AG20443 (cell line): ENCODE data around the gene GRID2IP.
"Not testable (repeated sequence)": the region's sequence is repeated elsewhere in the genome, so short reads cannot be mapped to it uniquely, and the experiment has no call there.

Source experiments
- DNase-seq: peaks from one replicate; pipeline ENCODE4 v3.0.0; 2012; ENCODE audit warnings: low spot score, mixed read lengths

Gene GRID2IP

DNA sequence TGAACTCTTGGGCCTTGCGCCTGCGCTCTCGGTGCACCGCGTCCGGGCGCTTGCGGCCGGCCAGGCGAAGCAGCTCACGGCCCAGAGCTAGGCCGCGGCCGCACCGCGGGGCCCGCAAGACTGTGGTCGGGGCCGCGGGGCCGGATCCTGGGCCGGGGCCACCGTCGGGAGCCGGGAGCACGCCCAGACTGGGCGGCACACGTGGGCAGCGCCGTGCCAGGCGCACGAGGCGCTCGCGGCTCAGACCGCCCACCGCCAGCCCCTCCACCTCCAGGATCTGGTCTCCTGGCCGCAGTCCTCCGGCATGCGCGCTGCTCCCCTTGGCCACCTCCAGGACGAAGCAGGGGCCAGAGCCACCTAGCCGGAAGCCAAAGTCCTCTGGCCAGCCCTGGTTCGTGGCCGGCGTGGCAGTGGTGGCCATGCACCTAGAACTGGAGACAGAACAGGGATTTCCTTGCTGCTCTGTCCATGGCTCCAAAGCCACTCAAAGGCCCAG is at the start of gene GRID2IP:
GRID2IP (minus strand) TSS at position 446 of the 496 bp plus-strand sequence; CDS start at position 421, 25 bp downstream.
- DNase-seq, result no peak

DNA sequence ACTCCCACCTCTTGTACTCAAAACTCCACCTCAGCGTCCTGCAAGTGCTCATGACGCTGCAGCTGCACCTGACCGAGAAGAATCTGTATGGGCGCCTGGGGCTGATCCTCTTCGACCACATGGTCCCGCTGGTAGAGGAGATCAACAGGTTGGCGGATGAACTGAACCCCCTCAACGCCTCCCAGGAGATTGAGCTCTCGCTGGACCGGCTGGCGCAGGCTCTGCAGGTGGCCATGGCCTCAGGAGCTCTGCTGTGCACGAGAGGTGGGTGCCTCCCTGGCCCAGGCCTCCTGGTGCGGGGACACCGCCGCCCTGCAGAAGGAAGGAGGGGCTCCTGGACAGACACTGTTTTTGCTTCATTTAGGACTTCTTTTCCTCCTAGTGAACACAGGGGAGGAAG is 48.8 kb upstream of the GRID2IP start:
- no peak for DNase-seq

- no peak for DNase-seq
These were observed 39.4 kb upstream of the GRID2IP start for GRCh38 chr7:6590645-6591110.

DNA sequence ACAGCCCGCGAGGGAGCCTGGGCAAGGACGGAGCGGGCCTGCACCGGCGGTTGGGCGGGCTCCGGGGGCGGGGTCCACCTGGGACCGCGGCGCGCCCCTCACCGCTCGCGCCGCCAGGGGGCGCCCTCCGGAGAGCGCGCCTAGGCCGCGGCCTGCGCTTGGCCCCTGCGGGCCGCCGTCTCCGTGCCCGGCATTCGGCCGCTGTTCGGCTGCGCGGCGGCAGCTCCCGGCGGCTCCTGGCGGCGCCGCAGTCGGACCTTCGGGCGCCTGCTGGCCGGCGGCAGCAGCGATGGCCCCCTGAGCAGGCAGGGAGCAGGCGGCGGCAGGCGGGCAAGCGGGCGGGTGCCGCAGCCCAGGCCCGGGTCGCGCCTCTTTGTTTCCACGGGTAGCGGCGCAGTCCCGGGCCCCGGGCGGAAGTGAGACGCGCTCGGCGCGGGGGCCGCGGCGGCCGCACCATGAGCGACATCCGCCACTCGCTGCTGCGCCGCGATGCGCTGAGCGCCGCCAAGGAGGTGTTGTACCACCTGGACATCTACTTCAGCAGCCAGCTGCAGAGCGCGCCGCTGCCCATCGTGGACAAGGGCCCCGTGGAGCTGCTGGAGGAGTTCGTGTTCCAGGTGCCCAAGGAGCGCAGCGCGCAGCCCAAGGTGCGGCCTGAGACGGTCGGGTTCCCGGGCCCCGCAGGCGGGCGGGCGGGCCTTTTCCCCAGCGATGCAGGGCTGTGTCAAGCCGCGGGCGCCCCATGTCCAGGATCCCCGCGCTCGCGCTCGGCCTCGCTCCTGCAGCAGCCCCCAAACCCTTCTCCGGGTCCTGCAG is 38.8 kb upstream of the GRID2IP start, which contains the start of gene INTS15:
INTS15 (plus strand) TSS at position 193 of the 816 bp plus-strand sequence; CDS start at position 456, 263 bp downstream.
- DNase-seq, result peak; percentile 97

- DNase-seq, result no peak
These were observed 38.0 kb upstream of the GRID2IP start for GRCh38 chr7:6589151-6589828.

DNA sequence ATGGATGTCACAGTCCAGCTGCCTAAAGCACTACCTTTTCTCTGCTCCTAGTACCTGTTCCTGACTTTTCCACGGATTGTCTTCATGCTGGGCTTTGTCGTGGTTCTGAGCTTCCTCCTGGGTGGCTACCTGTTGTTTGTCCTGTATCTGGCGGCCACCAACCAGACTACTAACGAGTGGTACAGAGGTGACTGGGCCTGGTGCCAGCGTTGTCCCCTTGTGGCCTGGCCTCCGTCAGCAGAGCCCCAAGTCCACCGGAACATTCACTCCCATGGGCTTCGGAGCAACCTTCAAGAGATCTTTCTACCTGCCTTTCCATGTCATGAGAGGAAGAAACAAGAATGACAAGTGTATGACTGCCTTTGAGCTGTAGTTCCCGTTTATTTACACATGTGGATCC is 37.3 kb upstream of the GRID2IP start:
- no peak for DNase-seq

GRCh38 chr7:6585746-6586432 is 34.6 kb upstream of the GRID2IP start:
- DNase-seq, result not testable (repeated sequence)

- DNase-seq, result no peak
These were observed 28.2 kb upstream of the GRID2IP start for GRCh38 chr7:6579446-6579845.

DNA sequence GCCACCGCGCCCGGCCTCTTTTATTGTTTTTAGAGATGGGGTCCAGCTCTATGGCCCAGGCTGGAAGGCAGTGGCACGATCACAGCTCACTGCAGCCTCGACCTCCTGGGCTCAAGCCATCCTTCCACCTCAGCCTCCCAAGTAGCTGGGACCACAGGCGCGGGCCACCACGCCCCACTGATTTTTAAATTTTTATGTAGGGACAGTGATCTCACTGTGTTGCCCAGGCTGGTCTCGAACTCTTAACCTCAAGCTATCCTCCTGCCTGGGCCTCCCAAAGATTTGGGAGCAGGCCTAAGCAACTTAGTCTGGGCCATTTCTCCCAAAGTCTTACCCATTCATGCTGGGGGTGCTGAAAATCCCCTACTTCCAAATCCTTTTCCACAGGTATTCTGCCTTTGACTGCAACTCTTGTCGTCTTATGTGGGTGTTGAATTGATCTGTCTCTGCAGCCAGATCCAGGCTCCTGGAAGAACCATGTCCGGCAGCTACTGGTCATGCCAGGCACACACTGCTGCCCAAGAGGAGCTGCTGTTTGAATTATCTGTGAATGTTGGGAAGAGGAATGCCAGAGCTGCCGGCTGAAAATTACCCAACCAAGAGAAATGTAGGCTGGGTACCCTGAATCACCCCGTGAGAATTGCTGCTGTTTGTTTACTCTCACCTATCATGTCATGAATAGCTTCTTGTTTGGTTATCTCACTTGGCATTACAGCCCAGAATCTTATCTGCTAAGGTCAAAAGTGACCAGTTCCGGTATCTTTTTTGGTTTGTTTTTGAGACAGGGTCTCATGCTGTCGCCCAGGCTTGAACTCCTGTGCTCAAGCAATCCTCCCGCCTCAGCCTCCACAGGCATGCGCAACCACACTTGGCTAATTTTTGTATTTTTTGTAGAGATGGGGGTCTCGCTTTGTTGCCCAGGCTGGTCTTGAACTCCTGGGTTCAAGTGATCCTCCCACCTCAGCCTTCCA is 27.1 kb upstream of the GRID2IP start:
- DNase-seq, result no peak

DNA sequence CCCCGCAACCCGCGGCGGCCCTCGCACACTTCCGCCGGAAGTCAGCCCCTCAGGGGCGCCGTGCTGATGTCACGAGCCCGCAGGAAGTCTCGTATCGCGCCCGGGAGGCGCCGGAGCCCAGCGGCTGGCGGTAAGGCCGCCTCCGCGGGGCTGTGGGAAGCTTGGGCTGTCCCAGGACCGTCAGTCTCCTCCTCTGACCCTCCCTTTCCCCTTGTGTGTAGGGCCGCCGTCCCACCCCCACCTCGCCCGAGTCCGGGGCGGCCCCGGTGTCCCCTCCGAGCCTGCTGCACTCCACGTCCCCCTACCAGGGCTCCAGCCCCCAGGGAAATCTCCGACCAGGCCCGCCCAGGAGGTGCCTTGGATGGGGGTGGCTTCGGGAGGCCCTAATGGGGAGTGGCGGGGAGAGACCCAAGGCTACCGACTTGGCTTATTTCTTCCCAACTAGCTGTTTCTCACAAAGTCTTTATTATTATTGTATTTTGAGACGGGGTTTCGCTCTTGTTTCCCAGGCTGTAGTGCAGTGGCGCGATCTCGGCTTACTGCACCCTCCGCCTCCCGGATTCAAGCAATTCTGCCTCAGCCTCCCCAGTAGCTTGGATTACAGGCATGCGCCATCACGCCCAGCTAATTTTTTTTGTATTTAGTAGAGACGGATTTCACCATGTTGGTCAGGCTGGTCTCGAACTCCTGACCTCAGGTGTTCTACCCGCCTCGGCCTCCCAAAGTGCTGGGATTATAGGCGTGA is 26.3 kb upstream of the GRID2IP start, which contains the start of gene ZDHHC4:
ZDHHC4 (plus strand) TSS at position 86 of the 745 bp plus-strand sequence. CDS start 3,108 bp downstream, outside the sequence.
- peak; percentile 99 for DNase-seq

DNA sequence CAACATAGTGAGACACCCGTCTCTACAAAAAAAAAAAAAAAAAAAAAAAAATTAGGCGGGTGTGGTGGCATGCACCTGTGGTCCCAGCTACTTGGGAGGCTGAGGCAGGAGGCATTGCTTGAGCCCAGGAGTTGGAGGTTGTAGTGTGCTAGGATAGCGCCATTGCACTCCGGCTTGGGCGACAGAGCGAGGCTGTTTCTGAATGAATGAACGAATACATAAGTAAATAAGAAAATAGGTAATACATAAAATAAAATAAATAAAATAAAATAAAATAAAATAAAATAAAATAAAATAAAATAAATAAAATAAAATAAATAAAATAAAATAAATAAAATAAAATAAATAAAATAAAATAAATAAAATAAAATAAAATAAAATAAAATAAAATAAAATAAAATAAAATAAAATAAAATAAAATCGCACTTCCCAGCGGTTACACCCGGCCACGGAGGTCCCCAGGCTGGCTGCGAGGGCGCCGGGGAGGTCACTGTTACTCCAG is 25.7 kb upstream of the GRID2IP start:
- not testable (repeated sequence) for DNase-seq

GRCh38 chr7:6576024-6576866 is 25.0 kb upstream of the GRID2IP start:
- no peak for DNase-seq

DNA sequence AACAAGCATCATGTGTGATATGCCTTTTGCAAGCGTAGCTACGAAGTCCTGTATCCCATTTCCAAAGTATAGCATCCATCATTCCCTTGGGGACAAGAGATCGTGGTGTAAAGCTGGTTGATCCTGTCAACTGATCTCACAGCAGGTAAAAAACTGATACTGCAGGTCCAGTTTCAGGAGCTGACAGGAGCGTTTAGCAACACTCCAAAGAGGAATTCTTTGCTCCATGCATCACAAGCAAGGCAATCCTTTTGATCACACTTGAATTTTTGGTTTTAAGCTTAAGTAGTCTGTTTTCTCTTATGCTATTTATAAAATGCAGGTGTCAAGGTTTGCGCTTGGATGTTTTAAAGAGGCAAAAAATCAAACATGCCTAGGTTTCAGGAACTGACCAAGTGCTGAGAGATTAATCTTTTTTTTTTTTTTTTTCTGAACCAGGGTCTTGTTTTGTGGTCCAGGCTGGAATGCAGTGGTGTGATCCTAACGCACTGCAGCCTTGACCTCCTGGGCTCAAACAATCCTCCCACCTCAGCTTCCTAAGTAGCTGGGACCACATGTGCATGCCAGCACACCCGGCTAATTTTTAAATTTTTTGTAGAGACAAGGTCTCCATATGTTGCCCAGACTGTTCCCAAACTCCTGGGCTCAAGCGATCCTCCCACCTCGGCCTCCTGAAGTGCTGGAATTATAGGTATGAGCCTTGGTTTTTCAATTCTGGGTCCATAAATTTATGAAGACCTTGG is 24.2 kb upstream of the GRID2IP start:
- DNase-seq, result no peak

DNA sequence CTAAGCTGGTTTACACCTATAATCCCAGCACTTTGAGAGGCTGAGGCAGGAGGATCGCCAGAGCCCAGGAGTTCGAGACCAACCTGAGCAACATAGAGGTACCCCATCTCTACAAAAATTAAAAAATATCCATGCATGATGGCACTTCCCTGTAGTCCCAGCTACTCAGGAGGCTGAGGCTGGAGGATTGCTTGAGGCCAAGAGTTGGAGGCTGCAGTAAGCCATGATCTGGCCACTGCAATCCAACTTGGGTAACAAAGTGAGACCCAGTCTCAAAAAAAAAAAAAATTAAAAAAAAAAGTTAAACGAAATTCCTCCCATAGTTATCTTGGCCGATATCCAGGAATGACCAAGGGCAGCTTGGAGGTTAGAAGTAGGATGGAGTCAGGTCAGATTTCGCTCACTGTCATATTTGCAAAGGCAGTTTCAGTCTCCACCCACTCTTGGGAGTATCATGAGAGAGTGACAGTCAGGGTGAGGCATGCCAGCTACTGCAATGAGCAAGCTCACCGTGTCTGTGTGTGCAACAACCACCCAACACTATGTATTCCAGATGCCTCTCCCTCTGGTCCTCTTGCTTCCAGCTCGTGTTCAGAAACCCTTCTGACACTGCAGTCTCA is 20.0 kb upstream of the GRID2IP start:
- DNase-seq, result no peak

GRCh38 chr7:6567886-6568285 is 16.6 kb upstream of the GRID2IP start:
- no peak for DNase-seq

GRCh38 chr7:6565655-6566054 is 14.4 kb upstream of the GRID2IP start:
- no peak for DNase-seq

DNA sequence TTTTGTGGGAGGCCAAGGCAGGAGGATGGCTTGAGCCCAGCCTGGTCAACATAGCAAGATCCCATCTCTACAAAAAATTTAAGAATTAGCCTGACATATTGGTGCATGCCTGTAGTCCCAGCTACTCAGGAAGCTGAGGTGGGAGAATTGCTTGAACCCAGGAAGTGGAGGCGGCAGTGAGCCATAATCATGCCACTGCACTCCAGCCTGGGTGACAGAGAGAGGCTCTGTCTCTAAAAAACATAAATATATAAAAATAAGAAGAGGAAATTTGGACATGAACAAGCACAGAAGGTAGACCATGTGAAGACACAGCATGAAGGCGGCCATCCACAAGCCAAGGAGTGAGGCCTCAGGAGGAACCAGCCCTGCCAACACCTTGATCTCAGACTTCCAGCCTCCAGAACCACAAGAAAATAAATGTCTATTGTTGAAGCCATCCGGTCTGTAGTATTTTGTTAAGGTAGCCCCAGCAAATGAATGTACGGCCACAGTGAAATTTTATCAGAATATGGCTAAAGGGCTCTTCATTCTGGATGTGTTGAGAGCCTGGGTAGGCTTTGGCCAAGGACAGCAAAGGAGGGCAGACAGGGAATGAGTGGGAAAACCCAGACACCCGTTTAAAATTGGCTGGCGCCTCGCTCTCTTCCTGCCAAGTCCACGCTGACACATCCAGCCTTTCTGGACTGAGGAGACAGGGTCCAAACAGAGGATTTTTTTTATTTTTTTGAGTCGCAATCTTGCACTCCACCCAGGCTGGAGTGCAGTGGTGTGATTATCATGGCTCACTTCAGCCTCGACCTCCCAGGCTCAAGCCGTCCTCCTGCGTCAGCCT is 12.9 kb upstream of the GRID2IP start:
- DNase-seq, result peak; percentile 55
